ENCODE results near the gene DVL2.

Gene DVL2

DNA sequence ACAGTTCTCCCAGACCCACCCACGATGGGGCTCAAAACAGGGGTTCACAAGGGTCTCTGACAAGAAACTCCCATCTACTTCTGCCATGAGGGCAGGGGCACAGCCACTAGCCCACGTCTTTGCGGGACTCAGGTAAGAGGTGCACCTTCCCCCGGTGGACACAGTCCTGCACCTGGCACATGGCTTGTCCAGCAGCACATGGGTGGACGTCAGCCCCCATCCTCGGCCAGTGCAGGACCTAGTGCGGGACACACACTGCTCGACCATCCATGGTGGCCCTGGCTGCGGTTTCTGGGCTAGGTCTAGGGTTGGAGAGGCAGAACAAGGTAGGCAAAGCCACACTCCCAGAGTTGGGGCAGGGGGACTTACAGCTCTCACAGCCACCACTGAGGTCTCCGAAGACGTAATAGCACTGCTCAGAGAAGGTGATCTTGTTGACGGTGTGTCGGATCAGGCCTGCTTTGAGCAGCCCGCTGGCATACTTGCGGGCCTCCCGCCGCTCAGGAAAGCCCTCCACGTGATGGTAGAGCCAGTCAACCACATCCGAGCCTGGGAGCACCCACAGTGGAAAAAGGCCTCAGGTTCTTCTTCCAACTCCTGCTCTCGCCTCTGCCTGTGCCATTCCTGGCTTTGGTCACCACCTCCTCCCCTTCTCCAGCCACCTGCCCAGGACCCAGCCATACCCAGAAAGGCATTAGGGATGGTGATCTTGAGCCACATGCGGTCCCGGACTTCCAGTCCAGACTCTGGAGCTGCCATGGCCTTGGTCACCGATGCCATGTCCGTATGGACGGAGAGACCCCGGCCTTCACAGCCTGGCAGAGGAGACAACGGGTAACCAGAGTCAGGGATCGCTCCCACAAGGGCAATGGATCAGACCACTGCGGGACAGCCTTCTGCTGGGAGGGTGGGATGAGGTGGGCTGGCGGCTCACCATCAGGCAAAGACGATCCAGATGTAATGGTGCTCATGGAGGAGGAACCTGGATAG lies 7.3 kb downstream of the DVL2 start:
- TF ChIP-seq, protein P1, sequence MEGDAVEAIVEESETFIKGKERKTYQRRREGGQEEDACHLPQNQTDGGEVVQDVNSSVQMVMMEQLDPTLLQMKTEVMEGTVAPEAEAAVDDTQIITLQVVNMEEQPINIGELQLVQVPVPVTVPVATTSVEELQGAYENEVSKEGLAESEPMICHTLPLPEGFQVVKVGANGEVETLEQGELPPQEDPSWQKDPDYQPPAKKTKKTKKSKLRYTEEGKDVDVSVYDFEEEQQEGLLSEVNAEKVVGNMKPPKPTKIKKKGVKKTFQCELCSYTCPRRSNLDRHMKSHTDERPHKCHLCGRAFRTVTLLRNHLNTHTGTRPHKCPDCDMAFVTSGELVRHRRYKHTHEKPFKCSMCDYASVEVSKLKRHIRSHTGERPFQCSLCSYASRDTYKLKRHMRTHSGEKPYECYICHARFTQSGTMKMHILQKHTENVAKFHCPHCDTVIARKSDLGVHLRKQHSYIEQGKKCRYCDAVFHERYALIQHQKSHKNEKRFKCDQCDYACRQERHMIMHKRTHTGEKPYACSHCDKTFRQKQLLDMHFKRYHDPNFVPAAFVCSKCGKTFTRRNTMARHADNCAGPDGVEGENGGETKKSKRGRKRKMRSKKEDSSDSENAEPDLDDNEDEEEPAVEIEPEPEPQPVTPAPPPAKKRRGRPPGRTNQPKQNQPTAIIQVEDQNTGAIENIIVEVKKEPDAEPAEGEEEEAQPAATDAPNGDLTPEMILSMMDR (IDR thresholded peaks at IDR 0.05; ENCODE audit: low read depth, low read length), result no peak
- peaks cover 14% of the 10 kb centered on the region for H3K36me3 ChIP-seq

GRCh38 chr17:7225711-7226331 lies 8.5 kb downstream of the DVL2 start:
- TF ChIP-seq, protein P1 (IDR thresholded peaks at IDR 0.05; ENCODE audit: low read depth, low read length), result no peak
- Histone ChIP-seq H3K36me3 (peaks cover 14% of the 10 kb centered on the region), H3K27me3 (no peaks in the 10 kb centered on the region), H3K4me3 (ENCODE audit: low read depth, low read length) (no peak overlapping the region), H3K9me3 (no peaks in the 10 kb centered on the region), H3K4me1 (no peaks in the 10 kb centered on the region)
- no peak for DNase-seq

More for the DNA sequence above, 7.3 kb downstream of the DVL2 start:
- no peaks in the 10 kb centered on the region for H3K9me3 ChIP-seq
- no peaks in the 10 kb centered on the region for H3K4me1 ChIP-seq
- H3K27me3 ChIP-seq, result no peaks in the 10 kb centered on the region
- DNase-seq, result no peak
- H3K4me3 ChIP-seq (ENCODE audit: low read depth, low read length), result no peak overlapping the region

DNA sequence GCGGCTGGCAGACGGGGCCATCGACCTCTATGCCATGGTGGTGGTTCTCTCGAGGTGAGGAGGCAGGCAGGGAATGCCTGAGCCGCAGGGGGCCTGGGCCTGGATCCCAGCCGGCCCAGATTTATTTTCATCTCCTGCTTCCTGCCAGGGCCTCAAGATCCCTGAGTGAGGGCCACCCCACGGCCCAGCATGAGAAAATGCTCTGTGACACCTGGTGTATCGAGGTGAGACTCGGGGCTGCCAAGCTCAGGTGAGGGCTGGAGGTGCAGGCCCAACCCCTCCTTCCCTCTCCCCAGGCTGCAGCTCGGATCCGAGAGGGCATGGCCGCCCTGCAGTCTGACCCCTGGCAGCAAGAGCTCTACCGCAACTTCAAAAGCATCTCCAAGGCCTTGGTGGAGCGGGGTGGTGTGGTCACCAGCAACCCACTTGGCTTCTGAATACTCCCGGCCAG lies 9.6 kb downstream of the DVL2 start:
- H3K9me3 ChIP-seq, result no peaks in the 10 kb centered on the region
- DNase-seq, result no peak
- no peaks in the 10 kb centered on the region for H3K4me1 ChIP-seq
- peaks cover 14% of the 10 kb centered on the region for H3K36me3 ChIP-seq
- TF ChIP-seq, protein P1 (IDR thresholded peaks at IDR 0.05; ENCODE audit: low read depth, low read length), result no peak
- no peak overlapping the region for H3K4me3 ChIP-seq (ENCODE audit: low read depth, low read length)
- no peaks in the 10 kb centered on the region for H3K27me3 ChIP-seq

- H3K27me3 ChIP-seq, result no peaks in the 10 kb centered on the region
- DNase-seq, result no peak
- H3K4me1 ChIP-seq, result no peaks in the 10 kb centered on the region
- H3K36me3 ChIP-seq, result peaks cover 14% of the 10 kb centered on the region
- no peak overlapping the region for H3K4me3 ChIP-seq (ENCODE audit: low read depth, low read length)
- H3K9me3 ChIP-seq, result no peaks in the 10 kb centered on the region
- TF ChIP-seq, protein P1 (IDR thresholded peaks at IDR 0.05; ENCODE audit: low read depth, low read length), result no peak
Measured at GRCh38 chr17:7224110-7224509, 10.2 kb downstream of the DVL2 start.

- Histone ChIP-seq H3K36me3 (peaks cover 14% of the 10 kb centered on the region), H3K4me1 (no peaks in the 10 kb centered on the region), H3K9me3 (no peaks in the 10 kb centered on the region), H3K4me3 (ENCODE audit: low read depth, low read length) (no peak overlapping the region), H3K27me3 (no peaks in the 10 kb centered on the region)
- TF ChIP-seq, protein P1 (IDR thresholded peaks at IDR 0.05; ENCODE audit: low read depth, low read length), result no peak
- DNase-seq, result no peak
Measured at GRCh38 chr17:7223375-7223774, 10.9 kb downstream of the DVL2 start.

- H3K4me3 ChIP-seq (ENCODE audit: low read depth, low read length), result no peak overlapping the region
- TF ChIP-seq, protein P1 (IDR thresholded peaks at IDR 0.05; ENCODE audit: low read depth, low read length), result no peak
- no peaks in the 10 kb centered on the region for H3K4me1 ChIP-seq
- DNase-seq, result no peak
- peaks cover 14% of the 10 kb centered on the region for H3K36me3 ChIP-seq
- H3K9me3 ChIP-seq, result no peaks in the 10 kb centered on the region
- no peaks in the 10 kb centered on the region for H3K27me3 ChIP-seq
Measured at GRCh38 chr17:7222972-7223292, 11.4 kb downstream of the DVL2 start.
